T-helper 1 cell treated with Interleukin-12 subunit alpha and Interleukin-12 subunit beta and Interleukin-4 antibody, amounts not matched to agents 30 ng/mL and 1 ng/mL, for 36 hours (primary cell): Measurements from ENCODE around the gene MSRB3. TPM values are rescaled to one million over a fixed set of nuclear protein-coding genes. Genes with fewer than 3 reads are reported as not detected.

Experiments used
- intact Hi-C: fragments of 100-400 bp; cut with micrococcal nuclease; formaldehyde crosslinking; loops from one replicate; pipeline ENCODE4 v1.15.1; 2024
- total RNA-seq: library from RNA; stranded (reverse); gene quantifications from 2 replicates; pipeline ENCODE4 v1.2.3, GENCODE V29; 2022

Gene MSRB3
- total RNA-seq = 0.05 and 0.15 TPM in 2 replicates

- intact Hi-C loops = no loop called here
Observed at GRCh38 chr12:65278576-65279368, at the start of gene MSRB3. TSS of gene MSRB3 (plus strand) at chr12:65278683. CDS start at chr12:65308580, 29,897 bp downstream.

- intact Hi-C loops = no loop called here
Observed at GRCh38 chr12:65229441-65229840, 49.0 kb upstream of the MSRB3 start.

- intact Hi-C loops = loop anchor here (1.0 to 5.0 kb wide), 6 partner anchors 62 to 875 kb away; partner anchors contain the start of gene WIF1
Observed at GRCh38 chr12:65232476-65233077, 45.9 kb upstream of the MSRB3 start.

GRCh38 chr12:65237153-65237552 is 41.3 kb upstream of the MSRB3 start:
- intact Hi-C loops = no loop called here

GRCh38 chr12:65238609-65239008 is 39.9 kb upstream of the MSRB3 start:
- intact Hi-C loops = no loop called here

- intact Hi-C loops = no loop called here
Observed at GRCh38 chr12:65248656-65249633, 29.5 kb upstream of the MSRB3 start.

- intact Hi-C loops = no loop called here
Observed at GRCh38 chr12:65252515-65252914, 26.0 kb upstream of the MSRB3 start.

GRCh38 chr12:65257986-65258385 is 20.5 kb upstream of the MSRB3 start:
- intact Hi-C loops = no loop called here

- intact Hi-C loops = no loop called here
Observed at GRCh38 chr12:65259501-65259900, 19.0 kb upstream of the MSRB3 start.

GRCh38 chr12:65263777-65264176 is 14.7 kb upstream of the MSRB3 start:
- intact Hi-C loops = no loop called here

GRCh38 chr12:65266408-65266807 is 12.1 kb upstream of the MSRB3 start:
- intact Hi-C loops = no loop called here

GRCh38 chr12:65269603-65270002 is 8.9 kb upstream of the MSRB3 start:
- intact Hi-C loops = no loop called here

GRCh38 chr12:65274602-65275272 is 3.7 kb upstream of the MSRB3 start:
- intact Hi-C loops = no loop called here

GRCh38 chr12:65275627-65276026 is 2.9 kb upstream of the MSRB3 start:
- intact Hi-C loops = no loop called here

- intact Hi-C loops = no loop called here
Observed at GRCh38 chr12:65276916-65277530, 1.5 kb upstream of the MSRB3 start.

- intact Hi-C loops = no loop called here
Observed at GRCh38 chr12:65277994-65278575, 398 bp upstream of the MSRB3 start.

GRCh38 chr12:65279369-65280112 is 1.1 kb downstream of the MSRB3 start:
- intact Hi-C loops = no loop called here

- intact Hi-C loops = no loop called here
Observed at GRCh38 chr12:65280306-65280705, 1.8 kb downstream of the MSRB3 start.

GRCh38 chr12:65282840-65283239 is 4.4 kb downstream of the MSRB3 start:
- intact Hi-C loops = no loop called here
